Activated CD4-positive, alpha-beta T cell treated with anti-CD3 and anti-CD28 coated beads, Interleukin-10, Interleukin-2, amounts not matched to agents 100 ng/mL and 50 ng/mL, durations not matched to agents 16 hours and 8 hours (primary cell): ENCODE measurements around the gene OR4A47.
"Not testable (repeated sequence)": the region's sequence is repeated elsewhere in the genome, so short reads cannot be mapped to it uniquely, and the experiment has no call there.

ENCODE experiments used
- DNase-seq: peaks from one replicate; pipeline ENCODE4 v3.0.0-alpha.2; 2020

The OR4A47 gene

GRCh38 chr11:48488493-48488892 is at the start of gene OR4A47:
Gene OR4A47 (plus strand): TSS chr11:48488793. CDS start chr11:48488793, 0 bp downstream.
- DNase-seq, result not testable (repeated sequence)

GRCh38 chr11:48455909-48456308 is 32.7 kb upstream of the OR4A47 start:
- not testable (repeated sequence) for DNase-seq

- DNase-seq, result not testable (repeated sequence)
Observed at GRCh38 chr11:48473966-48474365, 14.6 kb upstream of the OR4A47 start.

- DNase-seq, result not testable (repeated sequence)
Observed at GRCh38 chr11:48474703-48475102, 13.9 kb upstream of the OR4A47 start.

GRCh38 chr11:48506169-48506568 is 17.6 kb downstream of the OR4A47 start:
- DNase-seq, result not testable (repeated sequence)

- DNase-seq, result no peak
Observed at GRCh38 chr11:48538991-48539390, 50.4 kb downstream of the OR4A47 start.
